Fibroblast of the conjunctiva (primary cell): ENCODE results near the gene GRK2.
"Not testable (repeated sequence)": the region's sequence is repeated elsewhere in the genome, so short reads cannot be mapped to it uniquely, and the experiment has no call there.

Experiments
- DNase-seq: peaks from one replicate; pipeline ENCODE4 v3.0.0-alpha.2; 2010; ENCODE audit warnings: low read depth

Gene GRK2

DNA sequence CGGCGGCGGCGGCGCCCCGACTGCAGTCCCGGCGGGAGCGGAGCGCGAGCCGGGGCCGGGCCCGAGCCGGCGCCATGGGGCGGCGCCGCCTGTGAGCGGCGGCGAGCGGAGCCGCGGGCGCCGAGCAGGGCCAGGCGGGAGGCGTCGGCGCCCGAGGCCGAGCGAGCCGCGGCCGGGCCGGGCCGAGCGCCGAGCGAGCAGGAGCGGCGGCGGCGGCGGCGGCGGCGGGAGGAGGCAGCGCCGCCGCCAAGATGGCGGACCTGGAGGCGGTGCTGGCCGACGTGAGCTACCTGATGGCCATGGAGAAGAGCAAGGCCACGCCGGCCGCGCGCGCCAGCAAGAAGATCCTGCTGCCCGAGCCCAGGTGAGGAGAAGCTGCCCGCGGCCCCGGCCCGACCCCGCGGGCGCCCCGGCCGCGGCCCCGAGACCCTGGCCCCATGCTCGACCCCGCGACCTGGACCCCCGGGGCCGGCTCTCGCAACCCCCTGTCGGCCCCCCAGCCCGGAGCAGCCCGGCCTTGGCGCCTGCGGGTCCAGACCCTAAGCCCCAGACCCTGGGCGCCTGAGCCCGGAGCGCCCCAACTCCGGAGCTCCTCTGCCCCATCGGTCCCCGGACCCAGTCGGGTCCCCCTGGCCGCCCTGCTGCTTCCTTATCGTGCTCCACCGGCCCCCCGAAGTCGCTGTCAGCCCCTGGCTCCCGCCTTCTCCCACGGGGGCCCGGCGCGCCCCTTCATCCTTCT is at the start of gene GRK2:
Gene GRK2 (plus strand): TSS at position 25 of the 739 bp plus-strand sequence. CDS start 227 bp downstream, at position 252.
- no peak for DNase-seq

DNA sequence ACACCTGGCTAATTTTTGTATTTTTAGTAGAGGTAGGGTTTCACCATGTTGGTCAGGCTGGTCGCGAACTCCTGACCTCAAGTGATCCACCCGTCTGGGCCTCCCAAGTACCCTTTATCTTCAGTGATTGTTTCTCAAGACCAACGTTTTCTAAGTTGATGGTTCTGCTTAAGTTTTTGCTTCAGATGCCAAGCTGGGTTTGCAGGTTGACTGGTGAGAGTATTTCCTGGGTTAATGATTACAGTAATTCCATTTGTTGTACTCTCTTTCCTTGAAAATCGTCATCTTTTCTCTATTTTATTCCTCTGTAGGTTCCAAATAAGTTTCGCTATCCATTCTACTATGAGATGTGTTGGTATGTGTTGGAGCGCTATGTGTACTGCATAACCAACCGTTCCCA is 38.5 kb upstream of the GRK2 start:
- no peak for DNase-seq

DNA sequence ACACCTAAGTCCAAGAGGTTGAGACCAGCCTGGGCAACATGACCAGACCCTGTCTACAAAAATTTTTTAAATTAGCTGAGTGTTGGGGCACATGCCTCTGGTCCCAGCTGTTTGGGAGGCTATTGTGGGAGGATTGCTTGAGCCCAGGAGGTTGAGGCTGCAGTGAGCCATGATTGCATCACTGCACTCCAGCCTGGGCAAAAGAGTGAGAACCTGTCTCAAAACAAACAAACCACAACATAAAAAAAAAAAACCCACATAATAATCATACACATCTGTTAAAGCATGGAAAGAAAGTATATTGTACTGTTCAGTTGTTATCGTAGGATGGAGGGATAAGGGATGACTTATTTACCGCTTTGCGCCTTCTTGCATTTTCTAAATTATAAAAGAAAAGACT is 35.9 kb upstream of the GRK2 start:
- no peak for DNase-seq

DNA sequence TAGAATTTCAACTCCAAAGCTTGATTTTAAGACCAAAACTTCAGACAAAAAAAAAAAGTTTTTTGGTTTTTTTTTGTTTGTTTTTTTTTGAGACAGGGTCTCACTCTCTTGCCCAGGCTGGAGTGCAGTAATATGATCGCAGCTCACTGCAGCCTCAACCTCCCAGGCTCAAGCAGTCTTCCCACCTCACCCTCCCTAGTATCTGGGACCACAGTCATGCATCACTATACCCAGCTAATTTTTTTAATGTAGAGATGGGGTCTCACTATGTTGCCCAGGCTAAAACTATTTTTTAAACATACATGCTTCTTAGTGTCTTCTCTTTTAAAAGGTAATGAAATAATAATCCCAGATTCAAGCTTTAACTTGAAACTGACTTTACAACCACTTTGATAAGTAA is 35.4 kb upstream of the GRK2 start:
- DNase-seq = no peak

DNA sequence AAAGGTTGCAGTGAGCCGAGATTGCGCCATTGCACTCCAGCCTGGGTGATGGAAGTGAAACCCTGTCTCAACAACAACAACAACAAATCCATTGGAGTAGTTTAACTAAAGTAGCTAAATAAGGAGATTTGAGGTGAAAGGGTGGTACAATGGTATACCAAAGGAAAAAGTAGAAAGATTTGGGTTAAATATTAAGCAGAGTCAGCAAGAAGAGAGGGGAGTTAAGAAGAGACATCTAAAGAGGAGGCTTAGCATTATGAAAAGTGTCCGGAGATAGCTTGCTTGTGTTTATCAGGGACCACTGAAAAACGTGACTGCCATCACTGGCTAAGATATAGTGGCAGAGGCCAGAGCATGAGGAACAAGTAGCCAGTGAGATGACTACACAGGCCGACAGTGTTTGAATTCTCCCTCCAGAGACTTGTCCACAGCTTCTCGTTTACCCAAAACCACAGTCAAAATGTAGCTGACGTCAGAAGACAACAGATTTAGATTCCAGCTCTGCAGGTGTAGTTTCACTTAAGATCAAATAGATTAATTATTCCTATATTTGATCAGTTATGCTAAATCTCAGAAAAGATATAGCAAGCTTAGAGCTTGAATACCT is 32.6 kb upstream of the GRK2 start:
- no peak for DNase-seq

- not testable (repeated sequence) for DNase-seq
These were observed 31.7 kb upstream of the GRK2 start for GRCh38 chr11:67234571-67234970.

GRCh38 chr11:67237574-67237973 is 28.7 kb upstream of the GRK2 start:
- DNase-seq = no peak

GRCh38 chr11:67238894-67239782 is 27.1 kb upstream of the GRK2 start:
- DNase-seq = no peak

DNA sequence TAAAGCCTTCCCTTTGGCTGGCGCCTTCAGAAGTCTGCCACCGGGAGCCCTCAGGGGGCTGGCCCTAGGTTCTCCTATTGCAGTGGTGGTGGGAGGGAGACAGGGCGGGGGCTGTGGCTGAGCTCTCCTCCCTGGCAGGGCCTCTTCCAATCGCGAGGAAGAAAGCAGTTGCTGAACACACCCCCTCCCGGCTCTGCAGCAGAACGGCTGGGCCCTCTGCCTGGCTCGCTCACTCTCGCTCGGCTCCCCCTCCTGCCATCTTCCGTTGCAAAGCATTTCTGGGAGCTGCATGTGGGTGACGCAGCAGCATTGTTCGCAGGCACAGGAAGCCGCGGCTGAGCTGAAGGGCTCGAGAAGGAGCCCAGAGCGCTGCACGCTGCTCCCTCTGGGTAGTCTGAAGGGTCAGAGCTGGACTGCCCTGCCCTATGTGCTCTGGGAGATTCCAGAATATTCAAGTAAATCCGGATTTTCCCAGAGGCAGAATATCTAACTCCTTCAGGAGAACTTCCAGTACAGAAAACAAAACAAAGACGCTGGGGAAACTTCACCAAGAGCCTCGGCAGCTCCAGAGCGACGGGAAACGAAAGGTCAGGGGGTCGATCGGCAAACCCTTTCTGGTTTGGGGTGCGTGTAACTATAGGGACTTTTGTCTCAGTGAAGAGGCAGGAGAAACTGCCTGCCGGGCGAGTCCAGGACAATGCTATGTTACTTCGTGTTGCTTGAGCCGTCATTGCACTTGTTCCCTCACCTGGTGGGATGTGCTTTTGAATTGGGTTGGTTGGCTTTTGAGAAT is 26.3 kb upstream of the GRK2 start:
- DNase-seq = peak; percentile 98

- DNase-seq = peak; percentile 65
These were observed 25.5 kb upstream of the GRK2 start for GRCh38 chr11:67240576-67241389.

DNA sequence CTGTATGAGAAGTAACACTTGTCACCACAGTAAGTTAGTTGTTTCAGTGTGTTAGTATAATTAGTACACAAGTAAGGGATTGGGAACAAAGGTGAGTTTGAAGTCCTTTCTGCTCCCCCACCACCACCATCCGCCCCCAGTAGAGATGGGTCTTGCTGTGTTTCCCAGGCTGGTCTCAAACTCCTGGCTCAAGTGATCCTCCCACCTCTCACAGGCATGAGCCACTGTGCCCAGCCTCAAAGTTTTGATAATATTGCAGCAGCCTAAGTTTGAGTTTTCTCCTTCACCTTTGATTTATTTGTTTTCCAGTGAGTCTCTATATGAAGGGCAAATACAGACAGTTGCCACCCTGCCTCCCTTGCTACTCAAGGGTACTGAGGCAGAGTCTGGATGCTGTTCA is 23.7 kb upstream of the GRK2 start:
- no peak for DNase-seq

- DNase-seq = no peak
These were observed 23.2 kb upstream of the GRK2 start for GRCh38 chr11:67243051-67243450.

DNA sequence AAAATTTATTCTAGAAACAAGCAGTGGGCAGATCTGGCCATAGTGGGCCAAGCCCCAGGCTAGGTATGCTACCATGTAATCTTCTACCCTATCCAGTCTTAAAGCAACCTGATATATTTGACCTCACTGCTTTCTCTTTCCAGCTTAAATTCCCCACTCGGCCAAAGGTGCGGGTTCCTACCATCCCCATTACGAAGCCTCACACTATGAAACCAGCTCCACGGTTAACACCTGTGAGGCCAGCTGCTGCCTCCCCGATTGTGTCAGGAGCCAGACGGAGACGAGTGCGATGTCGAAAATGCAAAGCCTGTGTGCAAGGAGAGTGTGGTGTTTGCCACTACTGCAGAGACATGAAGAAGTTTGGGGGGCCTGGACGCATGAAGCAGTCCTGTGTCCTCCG is 21.2 kb upstream of the GRK2 start:
- no peak for DNase-seq

- DNase-seq = no peak
These were observed 18.2 kb upstream of the GRK2 start for GRCh38 chr11:67247946-67248550.

- no peak for DNase-seq
These were observed 17.6 kb upstream of the GRK2 start for GRCh38 chr11:67248653-67249052.

DNA sequence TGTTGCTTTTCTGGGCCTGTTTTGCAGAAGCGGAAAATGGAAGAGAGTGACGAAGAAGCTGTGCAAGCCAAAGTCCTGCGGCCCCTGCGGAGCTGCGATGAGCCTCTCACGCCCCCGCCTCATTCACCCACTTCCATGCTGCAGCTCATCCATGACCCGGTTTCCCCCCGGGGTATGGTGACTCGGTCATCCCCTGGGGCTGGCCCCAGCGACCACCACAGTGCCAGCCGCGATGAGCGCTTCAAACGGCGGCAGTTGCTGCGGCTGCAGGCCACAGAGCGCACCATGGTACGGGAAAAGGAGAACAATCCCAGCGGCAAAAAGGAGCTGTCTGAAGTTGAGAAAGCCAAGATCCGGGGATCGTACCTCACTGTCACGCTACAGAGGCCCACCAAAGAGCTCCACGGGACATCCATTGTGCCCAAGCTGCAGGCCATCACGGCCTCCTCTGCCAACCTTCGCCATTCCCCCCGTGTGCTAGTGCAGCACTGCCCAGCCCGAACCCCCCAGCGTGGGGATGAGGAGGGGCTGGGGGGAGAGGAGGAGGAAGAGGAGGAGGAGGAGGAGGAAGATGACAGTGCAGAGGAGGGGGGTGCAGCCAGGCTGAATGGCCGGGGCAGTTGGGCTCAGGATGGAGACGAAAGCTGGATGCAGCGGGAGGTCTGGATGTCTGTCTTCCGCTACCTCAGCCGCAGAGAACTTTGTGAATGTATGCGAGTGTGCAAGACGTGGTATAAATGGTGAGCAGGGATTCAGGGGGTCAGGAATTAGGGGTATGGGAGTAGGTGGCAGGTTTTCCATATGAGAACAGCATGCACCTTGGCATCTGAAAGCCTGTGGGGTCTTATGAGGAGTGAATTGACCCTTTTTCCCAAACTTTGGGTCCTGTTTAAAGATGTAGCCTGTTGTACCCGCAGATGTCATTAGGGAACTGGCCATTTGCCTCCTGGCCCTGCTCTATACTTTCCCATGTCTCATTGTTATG is 15.9 kb upstream of the GRK2 start:
- DNase-seq = no peak

DNA sequence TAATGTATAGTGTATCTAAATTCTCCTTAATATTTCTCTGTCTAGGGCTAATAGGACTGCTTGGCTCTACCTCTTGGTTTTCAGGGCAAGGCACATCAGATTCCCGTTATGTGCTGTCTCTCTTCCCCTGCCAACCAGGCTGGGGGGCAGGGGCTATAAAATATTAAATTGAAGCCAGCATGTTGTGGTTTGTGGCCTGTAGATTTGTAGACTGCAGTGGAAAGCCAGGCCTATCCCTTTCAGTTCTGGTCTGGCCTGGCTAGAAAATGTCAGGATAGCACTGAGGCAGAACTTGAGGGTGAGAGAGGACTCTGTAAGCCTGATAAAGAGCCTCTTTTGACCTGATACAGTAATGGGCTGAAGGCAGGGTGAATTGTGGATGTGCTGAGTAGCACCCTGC is 14.4 kb upstream of the GRK2 start:
- no peak for DNase-seq

DNA sequence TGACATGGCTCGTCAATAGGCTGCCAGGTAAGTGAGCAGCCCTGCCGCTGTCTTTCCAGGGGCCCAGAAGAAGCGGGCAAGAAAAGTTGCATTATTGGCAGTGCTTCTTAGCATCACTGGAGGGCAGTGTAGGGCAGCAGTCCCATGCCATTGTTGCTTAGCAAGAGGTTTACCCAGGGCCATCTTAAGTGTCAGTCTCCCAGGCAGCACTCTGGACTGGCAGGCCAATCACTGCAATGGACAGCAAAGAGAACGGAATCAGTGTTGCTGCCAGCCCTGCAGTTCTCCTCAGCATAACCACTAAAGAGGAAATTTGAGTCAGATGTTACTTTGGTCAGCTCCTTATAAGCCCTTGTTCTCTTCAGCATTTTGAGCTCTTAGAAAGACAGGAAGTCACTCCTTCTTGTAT is 13.4 kb upstream of the GRK2 start:
- peak; percentile 46 for DNase-seq

- no peak for DNase-seq
These were observed 12.2 kb upstream of the GRK2 start for GRCh38 chr11:67253872-67254624.
